ENCODE results near the gene SLC25A41. TPM values are rescaled to one million over a fixed set of nuclear protein-coding genes. Genes with fewer than 3 reads are reported as not detected.

SLC25A41 gene
- total RNA-seq, 3 donors from 2014 or later, result 0.32 to 1.4 (median 0.43) TPM

- Histone ChIP-seq H3K4me1 (ENCODE audit: low read depth) (no peaks in the 10 kb centered on the region), H3K9me3 (peaks cover 7% of the 10 kb centered on the region), H3K36me3 (ENCODE audit: low read depth) (peaks cover 8% of the 10 kb centered on the region), H3K4me3 (no peak overlapping the region)
- DNase-seq (no peak), ATAC-seq (no peak)
- TF ChIP-seq, protein P1, sequence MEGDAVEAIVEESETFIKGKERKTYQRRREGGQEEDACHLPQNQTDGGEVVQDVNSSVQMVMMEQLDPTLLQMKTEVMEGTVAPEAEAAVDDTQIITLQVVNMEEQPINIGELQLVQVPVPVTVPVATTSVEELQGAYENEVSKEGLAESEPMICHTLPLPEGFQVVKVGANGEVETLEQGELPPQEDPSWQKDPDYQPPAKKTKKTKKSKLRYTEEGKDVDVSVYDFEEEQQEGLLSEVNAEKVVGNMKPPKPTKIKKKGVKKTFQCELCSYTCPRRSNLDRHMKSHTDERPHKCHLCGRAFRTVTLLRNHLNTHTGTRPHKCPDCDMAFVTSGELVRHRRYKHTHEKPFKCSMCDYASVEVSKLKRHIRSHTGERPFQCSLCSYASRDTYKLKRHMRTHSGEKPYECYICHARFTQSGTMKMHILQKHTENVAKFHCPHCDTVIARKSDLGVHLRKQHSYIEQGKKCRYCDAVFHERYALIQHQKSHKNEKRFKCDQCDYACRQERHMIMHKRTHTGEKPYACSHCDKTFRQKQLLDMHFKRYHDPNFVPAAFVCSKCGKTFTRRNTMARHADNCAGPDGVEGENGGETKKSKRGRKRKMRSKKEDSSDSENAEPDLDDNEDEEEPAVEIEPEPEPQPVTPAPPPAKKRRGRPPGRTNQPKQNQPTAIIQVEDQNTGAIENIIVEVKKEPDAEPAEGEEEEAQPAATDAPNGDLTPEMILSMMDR (IDR thresholded peaks at IDR 0.05), result no peak
- intact Hi-C loops (cut with DNase I, micrococcal nuclease), result no loop called here
Observed at GRCh38 chr19:6452899-6453298, 19.3 kb upstream of the SLC25A41 start.

DNA sequence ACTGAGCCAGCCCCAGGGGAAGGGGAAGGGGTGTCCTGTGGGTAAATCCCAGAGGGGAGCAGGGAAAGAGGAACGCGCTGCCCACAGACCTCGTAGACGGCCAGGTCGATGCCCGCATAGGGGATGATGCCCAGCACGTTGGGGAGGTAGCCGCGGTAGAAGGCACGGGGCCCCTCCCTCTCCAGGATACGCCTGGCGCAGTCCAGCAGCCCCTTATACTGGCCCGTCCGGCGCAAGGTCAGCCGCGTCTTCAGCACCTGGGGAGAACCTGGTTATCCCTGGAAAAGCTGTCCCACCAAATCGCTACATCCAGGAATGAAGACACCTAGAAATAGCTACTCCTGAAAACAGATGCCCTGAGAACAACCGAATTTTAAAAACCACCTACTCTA is 18.7 kb upstream of the SLC25A41 start:
- TF ChIP-seq, protein P1 (IDR thresholded peaks at IDR 0.05), result no peak
- H3K4me1 ChIP-seq (ENCODE audit: low read depth), result no peaks in the 10 kb centered on the region
- no peak overlapping the region for H3K4me3 ChIP-seq
- intact Hi-C loops (cut with DNase I, micrococcal nuclease), result no loop called here
- peaks cover 8% of the 10 kb centered on the region for H3K36me3 ChIP-seq (ENCODE audit: low read depth)
- ATAC-seq (no peak), DNase-seq (no peak)
- peaks cover 7% of the 10 kb centered on the region for H3K9me3 ChIP-seq

- ATAC-seq (no peak), DNase-seq (no peak)
- Histone ChIP-seq H3K36me3 (ENCODE audit: low read depth) (peaks cover 8% of the 10 kb centered on the region), H3K4me3 (no peak overlapping the region), H3K4me1 (ENCODE audit: low read depth) (no peaks in the 10 kb centered on the region), H3K9me3 (peaks cover 7% of the 10 kb centered on the region)
- TF ChIP-seq, protein P1 (IDR thresholded peaks at IDR 0.05), result no peak
- intact Hi-C loops (cut with DNase I, micrococcal nuclease), result no loop called here
Observed at GRCh38 chr19:6451583-6452222, 18.1 kb upstream of the SLC25A41 start.

DNA sequence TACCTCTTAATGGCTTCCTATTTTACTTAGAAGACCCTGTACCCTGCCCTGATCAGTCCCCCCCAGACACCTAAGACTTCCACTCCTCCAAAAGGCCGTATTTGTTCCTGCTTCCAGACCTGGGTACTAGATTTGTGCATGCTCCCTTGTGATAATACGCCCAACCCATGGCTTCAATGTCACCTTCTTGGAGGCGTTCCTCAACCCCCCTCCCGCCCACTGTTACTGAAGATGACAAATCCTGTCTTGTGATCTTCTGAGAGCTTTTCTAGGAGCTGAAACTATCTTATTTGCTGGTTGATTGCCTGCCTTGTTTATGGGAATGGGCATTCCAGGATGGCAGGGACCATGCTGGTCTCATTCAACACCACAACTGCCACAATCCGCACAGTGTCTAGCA is 16.6 kb upstream of the SLC25A41 start:
- Histone ChIP-seq H3K36me3 (ENCODE audit: low read depth) (peaks cover 8% of the 10 kb centered on the region), H3K9me3 (peaks cover 7% of the 10 kb centered on the region), H3K4me3 (no peak overlapping the region), H3K4me1 (ENCODE audit: low read depth) (no peaks in the 10 kb centered on the region)
- DNase-seq (no peak), ATAC-seq (no peak)
- intact Hi-C loops (cut with DNase I, micrococcal nuclease), result no loop called here
- TF ChIP-seq, protein P1 (IDR thresholded peaks at IDR 0.05), result no peak

GRCh38 chr19:6448045-6448444 is 14.5 kb upstream of the SLC25A41 start:
- H3K36me3 ChIP-seq (ENCODE audit: low read depth), result no peaks in the 10 kb centered on the region
- no peak overlapping the region for H3K4me3 ChIP-seq
- intact Hi-C loops (cut with DNase I, micrococcal nuclease), result no loop called here
- TF ChIP-seq, protein P1 (IDR thresholded peaks at IDR 0.05), result no peak
- DNase-seq (no peak), ATAC-seq (no peak)
- H3K4me1 ChIP-seq (ENCODE audit: low read depth), result no peaks in the 10 kb centered on the region
- H3K9me3 ChIP-seq, result no peaks in the 10 kb centered on the region

- TF ChIP-seq, protein P1 (IDR thresholded peaks at IDR 0.05), result no peak
- H3K36me3 ChIP-seq (ENCODE audit: low read depth), result no peaks in the 10 kb centered on the region
Observed at GRCh38 chr19:6446452-6446851, 12.9 kb upstream of the SLC25A41 start.

More at GRCh38 chr19:6446452-6446851, 12.9 kb upstream of the SLC25A41 start:
- no peak overlapping the region for H3K4me3 ChIP-seq
- no peaks in the 10 kb centered on the region for H3K9me3 ChIP-seq
- ATAC-seq (no peak), DNase-seq (no peak)
- intact Hi-C loops (cut with DNase I, micrococcal nuclease), result no loop called here
- H3K4me1 ChIP-seq (ENCODE audit: low read depth), result no peaks in the 10 kb centered on the region

Measured in mucosa of descending colon (tissue), 3 donors.